Subcutaneous abdominal adipose tissue (tissue), 5 donors: ENCODE measurements around the gene LRRC3C.

ENCODE experiments used
- H3K27ac ChIP-seq: one replicate; pipeline ENCODE4 v1.7.0; 2013; ENCODE audit warnings: low read depth, mild to moderate bottlenecking, inconsistent platforms, low read length, moderate library complexity
- H3K27me3 ChIP-seq, 5 donors: one replicate each; pipeline ENCODE4 v1.7.0; 2013; ENCODE audit warnings: low read length in 5 of 5, inconsistent platforms in 1 of 5; ENCODE audit not compliant: control insufficient read depth in 5 of 5, insufficient read depth in 4 of 5
- H3K36me3 ChIP-seq, 5 donors: one replicate each; pipeline ENCODE4 v1.7.0; 2013; ENCODE audit warnings: low read length in 5 of 5; ENCODE audit not compliant: control insufficient read depth in 5 of 5, insufficient read depth in 5 of 5
- H3K4me1 ChIP-seq, 5 donors: one replicate each; pipeline ENCODE4 v1.7.0; 2013; ENCODE audit warnings: low read length in 5 of 5, mild to moderate bottlenecking in 3 of 5, moderate library complexity in 1 of 5; ENCODE audit not compliant: control insufficient read depth in 5 of 5, insufficient read depth in 5 of 5
- H3K4me3 ChIP-seq, 5 donors: one replicate each; pipeline ENCODE4 v1.7.0; 2013; ENCODE audit warnings: low read length in 5 of 5, low read depth in 1 of 5
- H3K9ac ChIP-seq, 5 donors: one replicate each; pipeline ENCODE4 v1.7.0; 2013; ENCODE audit warnings: low read length in 5 of 5, mild to moderate bottlenecking in 4 of 5, moderate library complexity in 3 of 5
- H3K9me3 ChIP-seq, 5 donors: one replicate each; pipeline ENCODE4 v1.7.0; 2013; ENCODE audit warnings: low read length in 5 of 5; ENCODE audit not compliant: control insufficient read depth in 5 of 5
- donor health status: healthy.
- donor health status: healthy.
- donor health status: healthy.
- donor health status: healthy.
- donor health status: healthy.

The LRRC3C gene

DNA sequence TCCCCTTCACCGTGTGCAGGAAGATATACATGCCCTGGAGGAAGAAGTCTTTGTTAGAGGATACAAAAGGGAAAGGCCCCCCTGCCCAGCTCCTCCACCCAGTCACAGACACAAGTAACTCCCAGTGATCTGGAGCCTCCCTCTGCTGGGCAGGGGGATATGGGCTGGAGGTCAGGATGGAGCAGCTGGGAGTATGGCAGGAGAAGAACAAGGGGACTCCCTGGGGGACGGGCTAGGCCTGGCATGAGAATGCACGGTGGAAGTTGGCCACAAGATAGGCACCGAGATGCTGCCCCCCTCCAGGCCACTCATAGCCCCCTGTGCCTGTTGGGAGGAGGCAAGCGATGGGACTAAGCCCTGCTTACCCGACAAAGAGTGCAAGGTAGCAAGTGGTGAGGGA lies 4.3 kb upstream of the LRRC3C start:
- Histone ChIP-seq H3K36me3 (peaks cover 0 to 47% (median 43%) of the 10 kb centered on the region in 5 donors), H3K9me3 (no peaks in the 10 kb centered on the region), H3K27ac (peak overlapping the region; percentile 97), H3K27me3 (no peaks in the 10 kb centered on the region), H3K4me3 (peak overlapping the region in 1 of 5 donors; percentile 18), H3K4me1 (peaks cover 19 to 80% (median 75%) of the 10 kb centered on the region in 5 donors), H3K9ac (peak overlapping the region in 2 of 5 donors; percentile 5 to 89)

- H3K36me3 ChIP-seq, result peaks cover 0 to 45% (median 41%) of the 10 kb centered on the region in 5 donors
- H3K4me3 ChIP-seq, result peak overlapping the region in 2 of 5 donors; percentile 13 to 82
- H3K9ac ChIP-seq, result peak overlapping the region in 4 of 5 donors; percentile 26 to 94 (median 70)
- peaks cover 24 to 86% (median 80%) of the 10 kb centered on the region in 5 donors for H3K4me1 ChIP-seq
- peak overlapping the region; percentile 97 for H3K27ac ChIP-seq
- H3K27me3 ChIP-seq, result no peaks in the 10 kb centered on the region
- H3K9me3 ChIP-seq, result no peaks in the 10 kb centered on the region
Observed at GRCh38 chr17:39923836-39924690, 3.5 kb upstream of the LRRC3C start.

- peaks cover 27 to 92% (median 85%) of the 10 kb centered on the region in 5 donors for H3K4me1 ChIP-seq
- peak overlapping the region; percentile 97 for H3K27ac ChIP-seq
- peak overlapping the region in 4 of 5 donors; percentile 26 to 94 (median 70) for H3K9ac ChIP-seq
Observed at GRCh38 chr17:39924691-39925055, 2.9 kb upstream of the LRRC3C start.

DNA sequence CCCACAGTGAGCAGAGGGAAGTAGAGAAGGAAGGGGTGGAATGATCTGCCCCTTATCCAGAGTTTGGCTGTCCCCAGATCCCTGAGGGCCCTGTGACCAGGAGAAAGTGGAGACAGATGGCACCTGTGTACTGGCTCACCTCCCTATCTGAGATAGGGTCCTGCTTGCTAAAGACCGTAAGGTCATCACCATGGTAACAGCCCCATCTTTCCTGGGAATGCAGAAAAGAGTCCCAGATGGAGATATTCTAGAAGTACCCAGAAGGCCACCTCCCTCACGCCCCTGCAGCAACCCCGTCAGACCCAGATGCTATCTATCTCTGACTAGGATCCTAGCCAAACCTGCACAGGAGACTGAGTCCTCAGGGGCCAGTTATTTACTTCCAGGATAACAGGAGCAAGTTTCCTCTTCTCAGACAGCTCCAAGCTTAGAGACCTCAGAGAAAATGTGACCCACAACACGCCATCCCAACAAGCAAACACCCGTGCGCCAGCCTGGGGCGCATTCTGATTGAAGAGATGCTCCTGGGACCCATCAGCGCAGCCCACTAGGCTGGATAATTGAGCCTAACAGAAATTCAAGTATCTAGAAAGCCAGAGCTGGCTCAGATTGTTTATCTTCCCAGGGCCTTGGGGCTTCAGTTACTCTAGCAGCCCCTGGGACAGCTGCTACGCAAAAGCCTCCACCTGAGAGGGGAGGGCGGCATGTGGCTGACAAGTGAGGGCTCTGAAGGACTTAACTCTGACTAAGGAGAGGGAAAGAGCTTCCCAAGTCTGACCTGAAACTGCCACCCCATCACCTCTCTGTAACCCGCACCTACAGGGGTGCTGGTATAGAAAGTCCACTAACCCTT lies 2.0 kb upstream of the LRRC3C start:
- Histone ChIP-seq H3K27me3 (no peaks in the 10 kb centered on the region), H3K9ac (peak overlapping the region; percentile 88 to 94 (median 90)), H3K4me1 (peaks cover 25 to 85% (median 81%) of the 10 kb centered on the region in 5 donors), H3K36me3 (peaks cover 0 to 35% (median 32%) of the 10 kb centered on the region in 5 donors), H3K9me3 (no peaks in the 10 kb centered on the region), H3K27ac (peak overlapping the region; percentile 97), H3K4me3 (peak overlapping the region; percentile 80 to 90 (median 82))

More at GRCh38 chr17:39924691-39925055, 2.9 kb upstream of the LRRC3C start:
- Histone ChIP-seq H3K27me3 (no peaks in the 10 kb centered on the region), H3K4me3 (peak overlapping the region in 3 of 5 donors; percentile 13 to 90 (median 82)), H3K9me3 (no peaks in the 10 kb centered on the region), H3K36me3 (peaks cover 0 to 40% (median 38%) of the 10 kb centered on the region in 5 donors)

DNA sequence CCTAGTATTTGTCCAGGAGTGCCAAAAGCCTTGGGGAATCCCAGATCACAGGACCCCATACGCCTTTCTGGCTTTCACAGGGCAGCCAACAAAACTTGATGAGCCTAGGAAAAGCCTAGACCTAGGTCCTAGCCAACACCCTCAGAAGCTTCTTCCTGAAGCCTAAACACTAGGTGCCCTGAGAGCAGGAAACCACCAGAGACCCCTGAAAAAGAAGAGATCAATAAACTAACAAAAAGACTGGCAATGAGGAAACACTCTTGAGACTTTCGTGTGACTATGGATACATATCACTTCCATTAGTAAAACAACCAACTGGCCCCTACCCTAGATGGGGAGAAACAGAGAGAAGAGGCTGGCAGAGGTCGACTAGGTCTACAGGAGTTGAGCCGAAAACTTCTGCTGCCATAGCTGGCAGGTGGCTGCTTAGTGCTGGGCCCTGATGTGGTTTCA lies 1.4 kb upstream of the LRRC3C start:
- Histone ChIP-seq H3K36me3 (peaks cover 0 to 30% (median 29%) of the 10 kb centered on the region in 5 donors), H3K4me1 (peaks cover 22 to 78% (median 74%) of the 10 kb centered on the region in 5 donors), H3K27me3 (no peaks in the 10 kb centered on the region), H3K9me3 (no peaks in the 10 kb centered on the region), H3K4me3 (peak overlapping the region; percentile 80 to 90 (median 82)), H3K9ac (peak overlapping the region; percentile 88 to 94 (median 90)), H3K27ac (peak overlapping the region; percentile 97)

- H3K4me1 ChIP-seq, result peaks cover 18 to 73% (median 70%) of the 10 kb centered on the region in 5 donors
- peak overlapping the region; percentile 88 to 94 (median 90) for H3K9ac ChIP-seq
Observed at GRCh38 chr17:39926588-39927100, 888 bp upstream of the LRRC3C start.

GRCh38 chr17:39927929-39928857 lies 661 bp downstream of the LRRC3C start:
- H3K36me3 ChIP-seq, result peaks cover 0 to 9% (median 9%) of the 10 kb centered on the region in 5 donors
- peaks cover 18 to 60% (median 58%) of the 10 kb centered on the region in 5 donors for H3K4me1 ChIP-seq
- H3K27me3 ChIP-seq, result no peaks in the 10 kb centered on the region
- peak overlapping the region; percentile 80 to 90 (median 82) for H3K4me3 ChIP-seq
- peak overlapping the region; percentile 75 to 94 (median 85) for H3K9ac ChIP-seq
- H3K9me3 ChIP-seq, result no peaks in the 10 kb centered on the region
- H3K27ac ChIP-seq, result peak overlapping the region; percentile 97

More at GRCh38 chr17:39926588-39927100, 888 bp upstream of the LRRC3C start:
- H3K9me3 ChIP-seq, result no peaks in the 10 kb centered on the region
- H3K27ac ChIP-seq, result peak overlapping the region; percentile 97
- no peaks in the 10 kb centered on the region for H3K27me3 ChIP-seq
- H3K36me3 ChIP-seq, result peaks cover 0 to 25% (median 24%) of the 10 kb centered on the region in 5 donors
- H3K4me3 ChIP-seq, result peak overlapping the region; percentile 80 to 90 (median 82)

- peak overlapping the region in 3 of 5 donors; percentile 77 to 94 (median 85) for H3K9ac ChIP-seq
Observed at GRCh38 chr17:39928858-39929645, 1.5 kb downstream of the LRRC3C start.

More at GRCh38 chr17:39928858-39929645, 1.5 kb downstream of the LRRC3C start:
- no peaks in the 10 kb centered on the region for H3K9me3 ChIP-seq
- H3K27ac ChIP-seq, result peak overlapping the region; percentile 97
- H3K4me1 ChIP-seq, result peaks cover 15 to 52% (median 49%) of the 10 kb centered on the region in 5 donors
- H3K27me3 ChIP-seq, result no peaks in the 10 kb centered on the region
- peaks cover 0 to under 1% (median under 1%) of the 10 kb centered on the region in 5 donors for H3K36me3 ChIP-seq
- peak overlapping the region in 1 of 5 donors; percentile 85 for H3K4me3 ChIP-seq
